IPS-20b (cell line): ENCODE results near the gene RERE.

ENCODE experiments used
- H3K27ac ChIP-seq: one replicate; pipeline ENCODE4 v1.5.1; 2013; ENCODE audit warnings: low read length
- H3K27me3 ChIP-seq: 2 replicates; pipeline ENCODE4 v1.6.1; 2013; ENCODE audit warnings: mild to moderate bottlenecking, low read length, inconsistent platforms; ENCODE audit not compliant: insufficient read depth
- H3K36me3 ChIP-seq: 2 replicates; pipeline ENCODE4 v1.6.1; 2013; ENCODE audit warnings: low read depth, mild to moderate bottlenecking, inconsistent platforms, low read length, moderate library complexity; ENCODE audit not compliant: insufficient read depth
- H3K4me1 ChIP-seq: 2 replicates; pipeline ENCODE4 v1.6.1; 2013; ENCODE audit warnings: mild to moderate bottlenecking, control low read depth, inconsistent platforms, low read length, moderate library complexity; ENCODE audit not compliant: insufficient read depth
- H3K4me3 ChIP-seq: 2 replicates; pipeline ENCODE4 v1.5.1; 2013; ENCODE audit warnings: mild to moderate bottlenecking, low read length, inconsistent platforms
- H3K9ac ChIP-seq: 2 replicates; pipeline ENCODE4 v1.6.1; 2013; ENCODE audit warnings: low read depth, mild to moderate bottlenecking, inconsistent platforms, low read length, moderate library complexity
- H3K9me3 ChIP-seq: 2 replicates; pipeline ENCODE4 v1.6.1; 2013; ENCODE audit warnings: mild to moderate bottlenecking, low read depth, low read length, inconsistent platforms; ENCODE audit not compliant: insufficient read depth

Gene RERE

GRCh38 chr1:8666389-8667167, 150.9 kb downstream of the RERE start:
- no peaks in the 10 kb centered on the region for H3K27me3 ChIP-seq
- H3K4me3 ChIP-seq, result no peak overlapping the region
- peaks cover 44% of the 10 kb centered on the region for H3K4me1 ChIP-seq
- no peaks in the 10 kb centered on the region for H3K9me3 ChIP-seq
- no peaks in the 10 kb centered on the region for H3K36me3 ChIP-seq
- H3K27ac ChIP-seq, result no peak overlapping the region
- no peak overlapping the region for H3K9ac ChIP-seq

- no peak overlapping the region for H3K27ac ChIP-seq
- H3K9me3 ChIP-seq, result no peaks in the 10 kb centered on the region
- H3K9ac ChIP-seq, result no peak overlapping the region
- no peaks in the 10 kb centered on the region for H3K27me3 ChIP-seq
- H3K4me3 ChIP-seq, result no peak overlapping the region
- H3K36me3 ChIP-seq, result no peaks in the 10 kb centered on the region
- peaks cover 44% of the 10 kb centered on the region for H3K4me1 ChIP-seq
Observed at GRCh38 chr1:8665833-8666232, 151.6 kb downstream of the RERE start.

- Histone ChIP-seq H3K4me3 (no peak overlapping the region), H3K36me3 (no peaks in the 10 kb centered on the region), H3K9ac (no peak overlapping the region), H3K27ac (no peak overlapping the region), H3K4me1 (peaks cover 42% of the 10 kb centered on the region), H3K27me3 (no peaks in the 10 kb centered on the region), H3K9me3 (no peaks in the 10 kb centered on the region)
Observed at GRCh38 chr1:8664887-8665286, 152.6 kb downstream of the RERE start.

- Histone ChIP-seq H3K4me3 (no peak overlapping the region), H3K36me3 (no peaks in the 10 kb centered on the region), H3K9me3 (no peaks in the 10 kb centered on the region), H3K27ac (no peak overlapping the region), H3K4me1 (peaks cover 36% of the 10 kb centered on the region), H3K27me3 (no peaks in the 10 kb centered on the region), H3K9ac (no peak overlapping the region)
Observed at GRCh38 chr1:8663915-8664329, 153.5 kb downstream of the RERE start.

- H3K36me3 ChIP-seq, result no peaks in the 10 kb centered on the region
- peaks cover 36% of the 10 kb centered on the region for H3K4me1 ChIP-seq
- H3K4me3 ChIP-seq, result no peak overlapping the region
- H3K9ac ChIP-seq, result no peak overlapping the region
- H3K27ac ChIP-seq, result no peak overlapping the region
- H3K27me3 ChIP-seq, result no peaks in the 10 kb centered on the region
- no peaks in the 10 kb centered on the region for H3K9me3 ChIP-seq
Observed at GRCh38 chr1:8663090-8663802, 154.2 kb downstream of the RERE start.

- Histone ChIP-seq H3K9me3 (no peaks in the 10 kb centered on the region), H3K27me3 (no peaks in the 10 kb centered on the region), H3K36me3 (no peaks in the 10 kb centered on the region), H3K4me3 (no peak overlapping the region), H3K4me1 (peaks cover 36% of the 10 kb centered on the region), H3K9ac (no peak overlapping the region), H3K27ac (no peak overlapping the region)
Observed at GRCh38 chr1:8662380-8663072, 154.9 kb downstream of the RERE start.

- H3K27ac ChIP-seq, result no peak overlapping the region
- peak overlapping the region; percentile 18; the same call in 1 of the 2 replicates for H3K9ac ChIP-seq
- H3K4me3 ChIP-seq, result no peak overlapping the region
- H3K9me3 ChIP-seq, result no peaks in the 10 kb centered on the region
- peaks cover 30% of the 10 kb centered on the region for H3K4me1 ChIP-seq
- H3K36me3 ChIP-seq, result peaks cover 1% of the 10 kb centered on the region; the same call in 1 of the 2 replicates
- H3K27me3 ChIP-seq, result no peaks in the 10 kb centered on the region
Observed at GRCh38 chr1:8661185-8662110, 156.0 kb downstream of the RERE start.

- Histone ChIP-seq H3K4me3 (no peak overlapping the region), H3K9me3 (no peaks in the 10 kb centered on the region), H3K27ac (no peak overlapping the region), H3K36me3 (peaks cover 12% of the 10 kb centered on the region), H3K9ac (no peak overlapping the region), H3K27me3 (no peaks in the 10 kb centered on the region), H3K4me1 (peaks cover 26% of the 10 kb centered on the region)
Observed at GRCh38 chr1:8660411-8660828, 157.0 kb downstream of the RERE start.

- Histone ChIP-seq H3K4me3 (no peak overlapping the region), H3K27ac (no peak overlapping the region), H3K4me1 (peaks cover 20% of the 10 kb centered on the region), H3K27me3 (no peaks in the 10 kb centered on the region), H3K9ac (no peak overlapping the region), H3K36me3 (peaks cover 13% of the 10 kb centered on the region), H3K9me3 (no peaks in the 10 kb centered on the region)
Observed at GRCh38 chr1:8659593-8659992, 157.8 kb downstream of the RERE start.

- no peak overlapping the region for H3K4me3 ChIP-seq
- H3K36me3 ChIP-seq, result peaks cover 40% of the 10 kb centered on the region
- H3K9me3 ChIP-seq, result no peaks in the 10 kb centered on the region
- no peaks in the 10 kb centered on the region for H3K27me3 ChIP-seq
- no peak overlapping the region for H3K9ac ChIP-seq
- H3K27ac ChIP-seq, result no peak overlapping the region
- peaks cover 3% of the 10 kb centered on the region; the same call in 1 of the 2 replicates for H3K4me1 ChIP-seq
Observed at GRCh38 chr1:8653878-8654277, 163.6 kb downstream of the RERE start.

GRCh38 chr1:8652467-8653046, 164.9 kb downstream of the RERE start:
- peaks cover 40% of the 10 kb centered on the region for H3K36me3 ChIP-seq

More at GRCh38 chr1:8652467-8653046, 164.9 kb downstream of the RERE start:
- Histone ChIP-seq H3K4me1 (peaks cover 3% of the 10 kb centered on the region; the same call in 1 of the 2 replicates), H3K9ac (no peak overlapping the region), H3K4me3 (no peak overlapping the region), H3K9me3 (no peaks in the 10 kb centered on the region), H3K27me3 (no peaks in the 10 kb centered on the region), H3K27ac (no peak overlapping the region)
